GF-D8 (cell line): ENCODE measurements around the gene ZNF362.

ENCODE experiments used
- DNase-seq: peaks from one replicate; lab custom pipeline; 2025; lab: John Stamatoyannopoulos, UW

ZNF362 gene

DNA sequence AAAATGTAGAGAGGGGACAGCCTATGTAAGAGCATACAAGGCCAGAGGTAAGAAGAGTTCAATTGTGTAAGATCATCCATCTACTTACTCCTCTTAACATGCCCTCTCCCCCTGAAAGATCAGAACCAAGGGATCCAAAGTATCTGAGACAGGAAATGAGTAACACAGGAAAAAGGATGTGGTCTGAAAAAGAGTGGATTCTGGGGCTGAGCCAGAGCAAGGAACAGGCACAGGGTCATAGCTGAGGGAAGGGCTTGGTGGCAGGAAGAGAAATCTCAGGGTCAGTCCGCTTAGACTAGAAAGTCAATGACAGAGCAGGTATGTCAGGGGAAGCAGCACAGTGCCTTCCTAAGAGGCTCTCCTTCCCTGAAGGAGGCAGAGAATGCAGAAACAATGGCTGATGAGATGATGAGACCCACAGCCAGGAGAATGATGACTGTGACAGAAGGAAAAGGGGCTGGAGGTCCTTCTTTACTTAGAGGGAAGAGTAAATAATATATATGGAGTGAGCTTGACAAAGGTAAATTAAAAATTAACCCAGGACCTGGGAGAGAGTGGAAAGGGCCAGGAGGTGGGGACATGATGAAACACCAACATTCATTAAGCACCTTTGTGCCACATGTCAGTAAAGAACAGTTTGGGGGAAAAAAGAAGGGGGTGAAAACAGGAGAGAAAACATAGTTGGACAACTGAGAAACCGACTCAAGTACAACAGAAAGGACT is 90.8 kb downstream of the ZNF362 start:
- no peak for DNase-seq

DNA sequence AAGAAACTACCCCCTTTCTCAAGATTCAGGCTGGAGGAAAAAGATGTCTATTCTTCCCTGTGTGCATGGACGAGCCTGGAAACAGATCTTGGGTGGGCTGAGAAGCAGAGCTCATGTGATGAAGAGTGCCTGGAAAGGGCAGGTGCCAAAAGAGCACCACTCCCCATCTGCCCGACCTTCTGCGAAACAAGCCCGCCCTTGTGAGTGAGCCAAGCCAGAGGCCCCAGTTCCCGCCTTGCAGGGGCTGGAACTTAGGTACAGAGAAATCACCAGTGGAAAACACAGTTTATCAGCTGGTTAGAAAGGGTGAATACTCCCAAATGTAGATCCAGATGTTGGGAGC is 91.3 kb downstream of the ZNF362 start:
- no peak for DNase-seq

DNA sequence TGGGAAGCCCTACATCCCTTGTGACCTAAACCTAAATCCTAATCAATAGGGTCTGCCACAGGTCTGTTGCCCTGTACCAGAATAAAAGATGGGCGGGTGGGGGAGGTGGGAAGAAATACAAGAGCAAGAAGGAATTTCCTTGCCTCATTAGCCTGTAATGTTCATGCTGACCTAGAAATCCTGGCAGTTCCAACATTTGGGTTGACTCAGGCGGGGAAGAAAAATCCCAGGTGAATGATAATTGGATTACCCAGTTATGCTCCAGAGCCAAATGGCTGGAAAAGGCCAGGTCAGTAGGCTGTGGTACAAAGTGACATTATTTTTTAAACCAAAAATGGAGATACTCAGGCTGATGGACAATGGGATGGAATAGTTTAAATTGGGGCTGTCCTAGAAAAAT is 91.9 kb downstream of the ZNF362 start:
- DNase-seq = no peak

DNA sequence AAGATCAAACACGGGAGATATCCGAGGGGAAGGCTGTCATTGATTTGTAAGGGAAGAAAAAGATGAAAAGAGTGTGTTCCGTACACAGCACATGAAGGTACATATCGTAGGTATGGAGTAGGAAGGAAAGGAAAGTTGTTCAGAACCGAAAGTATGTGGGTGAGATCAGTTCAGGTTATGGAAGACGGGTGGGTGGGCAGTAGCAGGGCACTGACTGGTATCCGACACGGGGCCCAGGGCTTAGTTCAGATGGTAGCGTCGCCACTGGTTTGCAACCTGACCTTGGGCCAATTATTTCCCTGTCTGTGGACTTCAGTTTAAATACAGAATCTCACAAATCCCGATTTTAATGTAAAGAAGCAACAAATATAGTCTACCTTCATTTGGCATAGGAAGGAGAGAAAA is 92.4 kb downstream of the ZNF362 start:
- DNase-seq = no peak

DNA sequence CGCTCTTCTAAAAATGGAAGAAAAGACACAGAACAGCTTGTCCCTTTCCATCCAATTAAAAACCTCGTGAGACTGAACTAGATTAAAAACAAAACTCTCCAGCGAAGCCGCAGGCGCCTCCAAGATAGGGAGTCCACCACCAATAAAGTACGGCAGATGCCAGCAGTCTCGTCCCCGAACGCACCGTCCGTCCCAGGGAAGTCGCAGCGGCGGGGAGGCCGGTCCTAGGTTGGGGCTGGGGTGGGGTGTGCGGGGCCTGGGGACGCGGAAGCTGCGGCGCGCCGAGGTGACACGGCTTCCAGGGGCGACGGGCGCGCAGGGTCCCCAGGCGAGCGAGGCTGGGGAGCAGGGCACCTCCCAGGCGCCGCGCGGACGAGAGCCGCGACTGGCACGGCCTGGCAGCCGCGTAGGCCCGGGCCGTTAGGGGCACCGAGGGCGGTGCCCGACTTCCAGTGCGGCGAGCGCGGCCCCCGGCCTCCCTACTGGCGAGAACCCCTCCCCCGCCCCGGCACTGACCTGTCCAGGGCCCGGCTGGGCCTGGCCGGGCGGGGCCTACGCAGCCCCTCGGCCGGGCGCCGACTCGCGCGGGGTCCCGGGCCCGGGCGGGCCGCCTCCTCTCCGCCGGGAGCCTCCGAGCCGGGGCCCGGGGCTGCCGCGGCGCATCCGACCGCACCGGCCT is 92.9 kb downstream of the ZNF362 start:
- no peak for DNase-seq

DNA sequence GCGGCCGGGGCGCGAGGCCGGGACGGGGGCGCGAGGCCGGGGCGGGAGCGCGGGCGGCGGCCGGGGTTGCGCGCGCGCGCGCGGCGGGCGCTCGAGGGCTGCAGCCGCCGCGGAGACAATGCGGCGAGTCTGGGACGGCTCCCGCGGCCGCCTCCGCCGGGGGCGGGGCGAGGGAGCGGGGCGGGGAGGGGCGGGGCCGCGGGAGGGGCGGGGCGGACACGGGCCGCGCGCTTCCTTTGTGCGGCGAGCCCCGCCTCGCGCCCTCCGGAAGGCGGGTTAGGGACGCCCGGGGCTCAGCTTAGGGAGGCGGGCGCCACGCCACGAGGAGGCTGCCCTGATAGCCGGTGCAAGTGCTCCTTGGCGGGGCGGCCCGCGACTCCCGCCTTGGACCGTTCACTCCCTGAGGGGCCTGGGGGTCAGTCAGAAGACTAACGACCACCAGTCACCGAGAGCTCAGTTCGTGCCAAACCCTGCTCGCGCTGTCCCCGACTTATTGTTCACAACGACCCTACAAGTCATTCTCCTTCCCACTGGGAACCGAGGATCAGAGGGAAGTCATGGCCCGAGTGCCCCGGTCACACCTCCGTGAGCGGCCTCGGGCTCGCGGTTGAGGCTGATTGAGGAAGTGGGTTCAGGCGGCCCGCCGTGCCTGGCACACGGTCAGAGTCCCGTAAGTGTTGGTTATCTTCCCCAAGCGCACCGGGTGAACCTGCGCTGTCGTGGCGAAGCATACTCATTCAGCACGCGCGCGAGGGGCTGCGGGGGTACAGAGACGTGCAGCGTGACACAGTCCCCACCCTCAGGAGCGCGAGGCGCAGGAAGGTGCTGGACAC is 93.7 kb downstream of the ZNF362 start:
- peak; percentile 69 for DNase-seq
